Activated CD8-positive, alpha-beta memory T cell treated with anti-CD3 and anti-CD28 coated beads for 48 hours (primary cell): ENCODE data around the gene CISH.
A peak's percentile ranks its signal among the peaks of the same experiment; 100 is the strongest.

Experiments
- DNase-seq, 3 experiments: peaks; one replicate each; pipeline ENCODE4 v3.0.0-alpha.2; 2020; ENCODE audit warnings: low read depth in 2 of 3, low spot score in 2 of 3

The CISH gene

DNA sequence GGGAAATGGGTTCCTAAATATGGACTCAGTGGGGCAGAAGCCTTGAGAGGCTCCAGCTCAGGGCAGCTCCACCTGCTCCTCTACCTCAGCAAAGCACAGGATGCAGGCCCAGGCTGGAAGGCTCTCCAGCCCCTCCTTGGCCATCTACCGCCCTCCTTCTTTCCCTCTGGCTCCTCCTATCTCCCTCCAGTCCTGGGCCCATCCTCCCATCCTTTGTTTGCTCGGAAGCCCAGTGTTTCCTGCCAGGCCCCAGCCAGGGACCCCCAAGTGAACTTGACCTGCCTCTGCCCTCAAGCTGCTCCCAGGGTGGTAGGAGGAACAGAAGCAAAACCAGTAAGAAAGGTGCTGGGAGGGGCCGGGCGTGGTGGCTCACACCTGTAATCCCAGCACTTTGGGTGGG lies 25.4 kb upstream of the CISH start:
- no peak for DNase-seq

- no peak for DNase-seq
Measured at GRCh38 chr3:50635066-50635465, 23.5 kb upstream of the CISH start.

DNA sequence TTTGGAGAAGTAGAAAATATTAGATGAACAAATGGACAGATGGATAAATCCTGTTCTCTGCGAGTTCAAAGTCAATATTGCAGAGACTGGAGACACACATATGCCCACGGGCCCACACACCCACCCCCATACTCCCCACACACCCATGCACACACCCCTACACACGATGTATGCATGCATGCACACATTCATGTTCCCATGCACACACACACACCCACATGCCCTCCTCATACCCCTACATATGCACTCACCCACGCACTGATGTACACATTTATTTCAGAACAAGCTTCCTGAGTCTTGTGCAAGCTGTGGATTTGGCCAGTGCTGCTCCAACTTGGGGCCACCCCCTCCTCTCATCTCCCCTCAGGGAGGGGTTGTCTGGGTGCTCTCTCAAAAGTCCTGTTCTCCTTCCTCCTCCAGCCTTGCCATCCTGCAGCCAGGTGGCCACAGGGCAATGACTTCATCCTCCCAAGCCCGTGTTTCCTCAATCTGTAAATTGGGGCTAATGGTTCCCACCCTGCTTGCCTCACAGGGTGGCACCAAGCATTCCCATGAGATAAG lies 21.7 kb upstream of the CISH start:
- DNase-seq = no peak

- DNase-seq = no peak
Measured at GRCh38 chr3:50632450-50632849, 20.9 kb upstream of the CISH start.

DNA sequence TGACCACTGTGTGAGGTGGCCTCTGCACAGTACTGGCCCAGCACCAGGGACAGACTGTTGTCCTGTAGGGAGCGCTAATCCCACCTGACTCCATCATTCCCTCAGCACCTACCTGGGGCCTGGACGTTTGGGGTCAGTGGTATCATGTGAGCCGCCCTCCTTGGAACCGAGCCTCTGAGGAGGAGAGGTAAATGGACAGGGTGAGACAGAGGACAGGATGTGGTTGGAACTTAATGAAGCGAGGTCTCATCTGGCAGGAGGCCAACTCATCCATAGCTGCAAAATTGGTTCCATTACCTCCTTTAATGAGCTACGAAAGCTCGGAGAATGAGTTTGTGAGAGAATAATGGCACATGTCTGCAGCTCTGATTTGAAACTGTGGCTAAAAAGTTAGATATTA lies 19.3 kb upstream of the CISH start:
- no peak for DNase-seq

GRCh38 chr3:50630394-50630793 lies 18.8 kb upstream of the CISH start:
- DNase-seq = no peak

DNA sequence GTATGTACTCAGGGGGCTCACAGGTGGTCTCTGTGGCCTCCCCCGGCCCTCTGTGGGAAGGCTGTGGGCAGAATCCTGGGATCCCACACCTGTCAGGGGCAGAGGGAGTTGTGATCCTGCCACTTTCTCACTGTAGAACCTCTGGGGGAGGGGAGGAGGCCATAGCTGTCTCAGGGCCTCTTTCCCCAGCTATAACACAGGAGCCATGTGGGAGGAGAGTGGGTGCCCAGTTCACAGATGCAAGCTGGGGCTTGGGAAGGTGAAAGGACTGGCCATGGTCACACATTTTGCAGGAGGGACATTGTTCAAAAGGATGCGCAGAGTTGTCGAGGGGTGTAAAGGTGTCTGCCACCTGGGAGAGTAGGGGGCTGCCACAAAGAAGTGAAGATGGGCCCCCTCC lies 17.0 kb upstream of the CISH start:
- no peak for DNase-seq

GRCh38 chr3:50627407-50628051 lies 16.0 kb upstream of the CISH start:
- DNase-seq = no peak

DNA sequence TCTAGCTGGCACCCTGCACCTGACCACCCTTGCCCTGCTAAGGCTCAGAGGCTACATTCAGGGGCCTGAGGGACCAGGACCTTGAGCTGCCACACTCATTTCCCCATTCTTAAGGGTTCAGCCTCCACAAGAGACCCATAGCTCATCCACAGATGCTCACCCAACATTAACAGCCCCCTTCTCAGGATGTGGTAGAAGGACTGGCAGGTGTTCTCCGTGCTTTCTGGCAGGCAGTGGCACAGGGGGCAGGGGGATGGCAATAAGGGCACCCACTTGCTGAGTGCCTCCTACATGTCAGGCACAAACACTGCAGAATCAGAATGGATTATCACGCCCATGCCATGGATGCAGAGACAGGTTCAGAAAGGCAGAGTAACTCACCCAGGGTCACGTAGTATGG lies 14.8 kb upstream of the CISH start:
- no peak for DNase-seq

GRCh38 chr3:50625231-50626182 lies 13.9 kb upstream of the CISH start:
- DNase-seq = no peak

DNA sequence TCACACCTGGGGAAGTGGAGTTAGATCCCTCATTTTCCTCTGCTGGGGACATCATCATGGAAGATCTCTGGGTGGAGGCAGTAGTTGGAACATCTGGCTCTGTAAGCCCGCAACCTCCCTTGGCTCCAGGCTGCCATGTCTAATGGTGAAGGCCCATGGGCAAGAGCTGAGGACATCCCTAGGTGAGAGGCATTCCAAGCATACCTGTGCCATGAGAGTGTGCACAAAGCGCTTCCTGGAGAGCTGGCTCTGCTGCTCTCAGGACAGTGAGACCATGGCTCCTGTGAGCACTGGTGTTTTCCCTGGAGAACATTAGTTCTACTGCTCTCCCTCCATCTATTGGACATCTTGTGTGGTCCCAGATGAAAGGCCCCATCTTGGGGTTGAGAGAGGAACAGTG lies 13.1 kb upstream of the CISH start:
- no peak for DNase-seq

DNA sequence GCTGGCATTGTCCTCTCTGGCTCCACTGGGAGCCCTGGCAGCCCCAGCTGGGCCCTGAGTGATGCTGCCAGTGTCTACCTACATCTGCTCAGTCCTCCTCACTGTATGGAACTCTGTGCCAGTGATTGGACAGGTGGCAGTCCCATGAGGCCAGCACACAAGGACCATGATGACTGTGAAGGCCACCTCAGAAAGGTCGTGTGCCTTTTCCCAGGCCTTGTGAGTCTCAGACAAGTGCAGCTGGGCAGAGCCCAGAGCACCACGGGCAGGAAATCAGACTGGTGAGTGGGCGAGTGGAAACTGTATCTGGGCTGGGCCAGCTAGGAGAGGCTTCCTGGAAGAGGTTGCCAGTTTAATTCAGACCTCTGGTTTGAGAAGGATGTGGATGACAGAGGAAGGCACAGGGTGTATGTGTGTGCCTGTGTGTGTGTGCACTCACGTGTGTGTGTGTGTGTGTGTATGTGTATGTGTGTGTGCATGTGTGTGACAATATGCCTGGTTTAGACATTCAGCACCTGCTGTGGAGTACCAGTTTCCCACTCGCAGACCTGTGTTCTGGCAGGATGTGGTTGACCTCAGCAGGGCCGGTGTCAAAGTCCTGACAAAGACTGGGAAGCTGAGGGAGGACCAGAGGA lies 12.4 kb upstream of the CISH start:
- peak; percentile 35 to 47 (median 39) for DNase-seq

GRCh38 chr3:50622881-50623280 lies 11.3 kb upstream of the CISH start:
- DNase-seq = no peak

GRCh38 chr3:50620820-50621219 lies 9.2 kb upstream of the CISH start:
- DNase-seq = no peak

DNA sequence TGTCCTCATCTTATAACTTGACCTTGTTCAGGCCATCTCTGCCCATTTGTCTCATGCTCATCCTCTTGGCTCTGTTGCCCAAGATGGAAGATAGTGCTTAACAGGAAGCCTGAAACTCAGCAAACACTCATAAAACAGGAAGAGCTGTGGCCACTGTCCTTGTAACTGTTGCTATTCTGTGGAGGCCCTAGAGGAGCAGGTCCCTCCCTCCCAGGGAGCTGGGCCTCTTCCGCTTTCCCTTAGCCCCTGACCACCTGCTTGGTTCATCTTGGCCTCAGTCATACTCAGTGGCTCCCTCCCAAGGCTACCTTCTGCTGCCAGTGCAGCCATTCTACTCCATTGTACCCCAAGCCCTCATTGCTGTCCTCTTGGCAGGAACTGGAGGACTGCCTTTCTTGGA lies 8.8 kb upstream of the CISH start:
- DNase-seq = no peak

DNA sequence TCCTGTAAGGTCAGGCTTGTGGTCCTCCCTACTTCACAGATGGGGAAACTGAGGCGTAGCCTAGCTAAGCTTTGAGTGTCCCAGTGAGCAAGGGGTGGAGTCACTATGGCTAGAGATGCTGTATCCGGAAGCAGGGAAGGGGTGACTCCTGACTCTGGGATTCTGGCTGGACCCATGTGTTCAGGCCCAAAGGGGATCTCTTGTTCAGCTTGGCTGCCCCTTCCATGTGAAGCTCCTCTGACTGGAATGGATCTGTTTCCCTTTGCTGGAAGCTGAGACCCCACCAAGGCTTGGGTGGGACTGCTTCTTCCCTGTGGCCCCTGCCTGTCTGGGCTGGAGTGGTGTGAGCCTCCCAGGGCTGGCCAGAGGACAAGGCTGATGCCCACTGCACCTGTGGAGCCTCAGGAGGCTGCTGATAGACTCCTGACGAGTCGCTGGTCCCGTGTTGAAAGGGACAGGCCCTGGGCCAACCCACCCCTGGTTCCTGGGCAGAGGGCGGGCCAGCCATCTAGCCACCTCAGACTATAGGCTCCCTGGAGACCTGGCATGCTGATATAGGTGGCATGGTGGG lies 6.4 kb upstream of the CISH start:
- no peak for DNase-seq

DNA sequence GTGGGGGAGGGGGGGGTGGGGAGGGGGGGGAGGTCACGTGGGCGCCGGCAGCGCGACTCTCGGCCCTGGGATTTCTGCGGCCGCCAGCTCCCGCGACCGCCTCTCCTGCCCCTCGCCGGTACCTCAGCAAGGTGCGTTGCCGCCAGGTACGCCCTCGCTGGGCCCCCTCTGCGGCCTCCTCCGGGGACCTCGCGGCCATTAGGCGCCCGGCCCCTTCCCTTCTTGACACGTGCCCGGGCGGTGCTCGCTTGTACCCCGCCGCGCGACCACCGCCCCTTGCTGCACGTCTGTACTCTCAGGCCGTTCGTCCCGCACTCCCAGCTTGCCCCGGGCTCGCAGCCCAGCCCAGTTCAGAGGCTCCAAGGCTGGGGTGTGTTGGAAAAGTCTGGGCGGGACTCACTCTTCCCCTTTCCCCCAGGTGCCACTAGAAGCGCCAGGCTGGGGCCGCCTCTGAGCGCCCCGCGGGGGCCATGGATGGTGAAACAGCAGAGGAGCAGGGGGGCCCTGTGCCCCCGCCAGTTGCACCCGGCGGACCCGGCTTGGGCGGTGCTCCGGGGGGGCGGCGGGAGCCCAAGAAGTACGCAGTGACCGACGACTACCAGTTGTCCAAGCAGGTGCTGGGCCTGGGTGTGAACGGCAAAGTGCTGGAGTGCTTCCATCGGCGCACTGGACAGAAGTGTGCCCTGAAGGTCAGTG lies 5.7 kb upstream of the CISH start, which contains the start of gene MAPKAPK3:
MAPKAPK3 (plus strand) TSS at position 56 of the 696 bp plus-strand sequence; CDS start at position 471, 415 bp downstream.
- no peak for DNase-seq

DNA sequence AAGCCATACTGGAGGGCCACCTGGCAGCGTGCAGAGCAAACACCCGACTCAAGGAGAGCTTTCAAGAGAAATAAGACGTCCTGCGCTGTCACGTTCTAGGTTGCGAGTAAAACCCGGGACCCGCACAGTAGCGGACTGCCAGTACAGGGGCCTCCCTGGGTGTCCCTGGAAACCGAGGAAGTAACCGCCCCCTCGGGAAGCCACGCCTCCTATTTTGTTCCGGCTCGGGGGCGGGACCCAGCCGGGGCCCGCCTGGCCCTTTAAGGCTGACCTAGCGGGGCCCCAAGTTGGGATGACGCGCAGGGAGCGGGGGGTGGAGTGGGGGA lies 5.2 kb upstream of the CISH start:
- peak in 2 of 3 experiments; percentile 93 to 94 for DNase-seq

DNA sequence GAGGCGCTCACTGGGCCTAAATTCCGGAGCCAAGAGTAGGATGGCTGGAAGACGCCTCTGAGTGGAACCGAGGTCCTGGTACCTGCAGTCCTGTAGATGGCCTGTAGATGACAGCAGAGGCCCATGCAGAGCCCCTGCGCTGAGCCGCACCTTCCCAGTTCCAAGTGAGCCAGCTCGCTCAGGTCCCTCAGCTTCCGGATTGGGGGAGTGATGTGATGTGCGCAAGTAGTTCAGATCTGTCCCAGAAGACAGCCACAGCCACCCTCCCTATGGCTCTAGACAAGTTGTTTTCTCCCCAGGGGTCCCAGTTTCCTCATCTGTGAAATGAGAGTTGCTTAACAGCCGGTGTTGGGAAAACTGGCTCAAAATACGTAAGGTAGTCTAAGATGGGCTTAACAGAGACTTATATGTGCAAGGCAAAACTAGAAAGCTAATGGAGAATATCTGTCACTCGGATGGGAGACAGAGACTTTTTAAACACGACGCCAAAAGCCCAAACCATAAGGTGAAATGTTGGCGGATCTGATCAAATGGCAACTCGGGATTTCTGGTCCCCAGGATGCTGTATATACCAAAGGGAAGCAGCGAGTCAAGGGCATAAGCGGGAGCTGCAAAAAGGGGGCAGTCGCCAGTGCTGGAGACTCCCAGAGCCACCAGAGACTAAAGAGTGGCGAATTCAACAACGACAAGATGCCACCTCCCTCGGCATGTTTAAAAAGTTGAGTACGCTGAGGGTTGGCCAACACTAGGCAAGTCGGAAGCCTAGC lies 4.6 kb upstream of the CISH start:
- peak in 1 of 3 experiments; percentile 69 for DNase-seq

DNA sequence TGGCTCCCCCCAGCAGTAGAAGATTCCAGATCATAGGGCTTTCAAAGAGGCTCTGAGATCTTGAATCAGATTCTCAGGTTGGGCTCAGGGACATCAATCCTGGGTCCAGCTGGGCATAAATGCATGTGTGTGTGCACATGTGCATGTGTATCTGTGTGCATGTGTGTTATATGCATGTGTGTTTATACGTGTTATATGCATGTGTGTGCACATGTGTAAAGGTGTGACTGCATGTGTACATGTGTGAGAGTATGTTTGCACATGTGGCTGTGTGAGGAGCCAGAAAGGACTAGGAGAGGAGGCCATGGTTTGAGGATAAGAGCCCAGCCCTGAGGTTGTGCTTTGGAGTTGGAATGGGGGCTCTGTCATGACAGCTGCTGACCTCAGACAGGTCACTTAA lies 3.6 kb upstream of the CISH start:
- DNase-seq = no peak
